PC-3 (cell line): ENCODE results near the gene CNTFR. TPM values are rescaled to one million over a fixed set of nuclear protein-coding genes. Genes with fewer than 3 reads are reported as not detected.

Experiments used
- ATAC-seq: fragments of 200-7000 bp; cut with Tn5 transposase; 2 replicates; pipeline ENCODE4 v1.9.1; 2020; ENCODE audit warnings: mild to moderate bottlenecking, moderate library complexity
- BruUV-seq: library from RNA; stranded (reverse); fragments of 400-500 nt; replicated peaks from 2 replicates; lab custom pipeline; 2021; lab: Mats Ljungman, UMichigan
- CTCF ChIA-PET: fragments of 300-600 bp; sonication (Branson Sonifier 250); formaldehyde crosslinking; loops from one replicate; lab custom pipeline; 2022; ENCODE audit warnings: antibody characterized with exemption; lab: Charles Lee
- POLR2A ChIA-PET: fragments of 300-600 bp; sonication (Branson Sonifier 250); formaldehyde crosslinking; loops from one replicate; lab custom pipeline; 2022; ENCODE audit warnings: antibody characterized with exemption; ENCODE audit not compliant: unreplicated experiment; lab: Charles Lee
- DNase-seq: peaks from one replicate; pipeline ENCODE4 v3.0.0-alpha.2; 2015
- H2AFZ ChIP-seq: fragments of 300-600 bp; sonication (generic); 2 replicates; pipeline ENCODE4 v1.6.0; 2016; ENCODE audit warnings: antibody characterized with exemption, low read length
- H3F3A ChIP-seq: fragments of 300-600 bp; sonication (generic); one replicate; pipeline ENCODE4 v1.6.0; 2017; ENCODE audit warnings: antibody characterized with exemption, low read length, control low read depth, mild to moderate bottlenecking; ENCODE audit not compliant: unreplicated experiment
- H3K27ac ChIP-seq: fragments of 300-600 bp; sonication (generic); 2 replicates; pipeline ENCODE4 v1.5.1; 2016; ENCODE audit warnings: mild to moderate bottlenecking, low read length
- H3K27me3 ChIP-seq: fragments of 300-600 bp; sonication (generic); 2 replicates; pipeline ENCODE4 v1.6.1; 2016; ENCODE audit warnings: low read length, mixed read lengths
- H3K36me3 ChIP-seq: fragments of 300-600 bp; sonication (generic); 2 replicates; pipeline ENCODE4 v1.6.1; 2016; ENCODE audit warnings: low read depth, mixed run types, low read length, mixed read lengths
- H3K4me1 ChIP-seq: fragments of 300-600 bp; sonication (generic); 2 replicates; pipeline ENCODE4 v1.5.1; 2016; ENCODE audit warnings: low read length; ENCODE audit not compliant: insufficient read depth
- H3K4me2 ChIP-seq: fragments of 300-600 bp; sonication (generic); 2 replicates; pipeline ENCODE4 v1.6.0; 2016; ENCODE audit warnings: low read length
- H3K4me3 ChIP-seq: fragments of 300-600 bp; sonication (generic); 2 replicates; pipeline ENCODE4 v1.5.1; 2016; ENCODE audit warnings: mild to moderate bottlenecking, low read length, mixed read lengths
- H3K79me2 ChIP-seq: fragments of 300-600 bp; sonication (generic); 2 replicates; pipeline ENCODE4 v1.6.1; 2017; ENCODE audit warnings: low read length, mixed read lengths
- H3K9ac ChIP-seq: fragments of 300-600 bp; sonication (generic); 2 replicates; pipeline ENCODE4 v1.6.0; 2016; ENCODE audit warnings: mild to moderate bottlenecking, low read length
- H3K9me2 ChIP-seq: fragments of 300-600 bp; sonication (generic); replicated peaks from 2 replicates; pipeline ENCODE4 v1.6.1; 2016; ENCODE audit warnings: mixed run types, low read length, mixed read lengths
- H3K9me3 ChIP-seq: fragments of 300-600 bp; sonication (generic); 2 replicates; pipeline ENCODE4 v1.6.1; 2016; ENCODE audit warnings: low read length, mixed read lengths
- H4K20me1 ChIP-seq: fragments of 300-600 bp; sonication (generic); 2 replicates; pipeline ENCODE4 v1.6.1; 2016; ENCODE audit warnings: low read length, mixed read lengths
- CTCF ChIP-seq: fragments of 300-600 bp; sonication (generic); conservative IDR thresholded peaks from 2 replicates; pipeline ENCODE4 v1.5.1; 2017; ENCODE audit warnings: antibody characterized with exemption, low read depth, mild to moderate bottlenecking, low read length
- EZH2 ChIP-seq: fragments of 300-600 bp; sonication (generic); IDR thresholded peaks from one replicate; pipeline ENCODE4 v1.6.1; 2017; ENCODE audit warnings: antibody characterized with exemption, mild to moderate bottlenecking, low read length; ENCODE audit not compliant: unreplicated experiment
- EZH2phosphoT487 ChIP-seq: fragments of 300-600 bp; sonication (generic); IDR thresholded peaks from 2 replicates; pipeline ENCODE4 v1.6.1; 2018; ENCODE audit warnings: mild to moderate bottlenecking, antibody characterized with exemption, low read length, borderline replicate concordance
- intact Hi-C: fragments of 100-400 bp; cut with micrococcal nuclease; formaldehyde crosslinking; loops from 2 replicates; pipeline ENCODE4 v1.9.0; 2023
- total RNA-seq: library from RNA; depleted of rRNA; stranded (reverse); fragments of >200 nt; gene quantifications from 2 replicates; pipeline ENCODE4 v1.2.3, GENCODE V29; 2014

Gene CNTFR
- total RNA-seq, 1 experiment from 2014 or later: not detected

- POLR2A ChIA-PET: no interaction called here
- no TSS peak for BruUV-seq
- H3K9me2 ChIP-seq: no peaks in the 10 kb centered on the region
- H4K20me1 ChIP-seq: no peaks in the 10 kb centered on the region
- no peak overlapping the region for H3K27ac ChIP-seq
- no peak overlapping the region for H3K4me3 ChIP-seq
- H3K79me2 ChIP-seq: no peaks in the 10 kb centered on the region
- no peaks in the 10 kb centered on the region for H3K27me3 ChIP-seq
- ATAC-seq (no peak), DNase-seq (no peak)
- no peaks in the 10 kb centered on the region for H3K4me1 ChIP-seq
- TF ChIP-seq EZH2: no peak
- no peak for TF ChIP-seq EZH2phosphoT487
- no peak for TF ChIP-seq CTCF
- CTCF ChIA-PET: no interaction called here
- no peaks in the 10 kb centered on the region for H3K9me3 ChIP-seq
- H3K36me3 ChIP-seq: no peaks in the 10 kb centered on the region
- H2AFZ ChIP-seq: no peak overlapping the region
- H3F3A ChIP-seq: no peaks in the 10 kb centered on the region
- no peak overlapping the region for H3K4me2 ChIP-seq
- intact Hi-C loops: no loop called here
- H3K9ac ChIP-seq: no peak overlapping the region
Measured at GRCh38 chr9:34550016-34550680, 39.4 kb downstream of the CNTFR start.

- TF ChIP-seq EZH2: no peak
- TF ChIP-seq EZH2phosphoT487: no peak
- no peak for TF ChIP-seq CTCF
- no peaks in the 10 kb centered on the region for H3K27me3 ChIP-seq
- DNase-seq (no peak), ATAC-seq (no peak)
- no peaks in the 10 kb centered on the region for H3K4me1 ChIP-seq
- no peaks in the 10 kb centered on the region for H3K9me2 ChIP-seq
- no peaks in the 10 kb centered on the region for H3K36me3 ChIP-seq
- H2AFZ ChIP-seq: no peak overlapping the region
- no peak overlapping the region for H3K27ac ChIP-seq
- BruUV-seq: no TSS peak
- intact Hi-C loops: no loop called here
- no peaks in the 10 kb centered on the region for H3K79me2 ChIP-seq
- no peaks in the 10 kb centered on the region for H3F3A ChIP-seq
- H3K9me3 ChIP-seq: no peaks in the 10 kb centered on the region
- CTCF ChIA-PET: no interaction called here
- no peak overlapping the region for H3K9ac ChIP-seq
- no peak overlapping the region for H3K4me2 ChIP-seq
- POLR2A ChIA-PET: no interaction called here
- H3K4me3 ChIP-seq: no peak overlapping the region
- no peaks in the 10 kb centered on the region for H4K20me1 ChIP-seq
Measured at GRCh38 chr9:34549407-34549732, 40.2 kb downstream of the CNTFR start.

GRCh38 chr9:34547960-34548611 is 41.4 kb downstream of the CNTFR start:
- no peak for DNase-seq
- H3K36me3 ChIP-seq: no peaks in the 10 kb centered on the region
- no peaks in the 10 kb centered on the region for H3K79me2 ChIP-seq
- H2AFZ ChIP-seq: no peak overlapping the region
- H3K9ac ChIP-seq: no peak overlapping the region
- no peaks in the 10 kb centered on the region for H3K9me2 ChIP-seq
- no peaks in the 10 kb centered on the region for H3K27me3 ChIP-seq
- peak; percentile 49; the same call in 1 of the 2 replicates for TF ChIP-seq CTCF
- TF ChIP-seq EZH2: no peak
- TF ChIP-seq EZH2phosphoT487: no peak
- no peak for ATAC-seq
- no peaks in the 10 kb centered on the region for H3F3A ChIP-seq
- H3K4me1 ChIP-seq: no peaks in the 10 kb centered on the region
- intact Hi-C loops: loop anchor here (1.0 kb wide), 2 partner anchors 48 to 111 kb away; no protein-coding TSS in a partner anchor
- POLR2A ChIA-PET: no interaction called here
- BruUV-seq: no TSS peak
- no peak overlapping the region for H3K4me2 ChIP-seq
- H3K4me3 ChIP-seq: no peak overlapping the region
- H3K9me3 ChIP-seq: no peaks in the 10 kb centered on the region
- no peak overlapping the region for H3K27ac ChIP-seq
- H4K20me1 ChIP-seq: no peaks in the 10 kb centered on the region
- CTCF ChIA-PET: interaction anchor here (1.2 kb wide), 1 partner anchor 46 kb away, joined by 8 read pairs; no protein-coding TSS in a partner anchor
